Adrenal gland (tissue), 12 donors: Measurements from ENCODE around the gene ASXL1. TPM values are rescaled to one million over a fixed set of nuclear protein-coding genes. Genes with fewer than 3 reads are reported as not detected.

ENCODE experiments used
- DNase-seq, 7 donors: peaks; one replicate each; pipeline ENCODE4 v3.0.0-alpha.2; 2019 to 2020
- H3K27ac ChIP-seq, 5 donors: fragments of 200-600 bp; sonication (generic) in 4 of 5; 1 replicate in 3 of 5; 2 replicates in 2 of 5; pipeline versions ENCODE4 v1.5.1 to v1.8.0; 2016 to 2020; ENCODE audit warnings: mild to moderate bottlenecking in 1 of 5
- H3K27me3 ChIP-seq: fragments of 200-600 bp; 2 replicates; pipeline ENCODE4 v1.8.0; 2021
- H3K36me3 ChIP-seq, 2 donors: fragments of 200-600 bp; replicated peaks in 1 of 2; 1 replicate in 1 of 2; 2 replicates in 1 of 2; pipeline versions ENCODE4 v1.5.1 to v1.8.0; 2018 to 2022
- H3K4me1 ChIP-seq, 2 donors: fragments of 200-600 bp; replicated peaks in 1 of 2; 1 replicate in 1 of 2; 2 replicates in 1 of 2; pipeline versions ENCODE4 v1.5.1 to v1.8.0; 2018 to 2021
- H3K4me3 ChIP-seq, 4 donors: fragments of 200-600 bp; sonication (generic) in 3 of 4; one replicate each; pipeline ENCODE4 v1.5.1; 2016 to 2018
- H3K9me3 ChIP-seq, 3 donors: fragments of 200-600 bp; sonication (generic) in 1 of 3; replicated peaks in 1 of 3; 1 replicate in 2 of 3; 2 replicates in 1 of 3; pipeline versions ENCODE4 v1.5.1 to v1.8.0; 2016 to 2021
- CTCF ChIP-seq, 6 experiments: fragments of 450-650 bp in 4 of 6; fragments of 200-600 bp in 2 of 6; sonication (generic) in 1 of 6; IDR thresholded peaks; 1 replicate in 5 of 6; 2 replicates in 1 of 6; pipeline versions ENCODE4 v1.5.1 to v1.8.0; 2016 to 2021; ENCODE audit warnings: antibody characterized with exemption in 6 of 6, mild to moderate bottlenecking in 2 of 6, moderate library complexity in 1 of 6
- POLR2A ChIP-seq, 2 donors: fragments of 450-650 bp; IDR thresholded peaks; one replicate each; pipeline ENCODE4 v1.6.1; 2017; ENCODE audit warnings: antibody characterized with exemption in 2 of 2, mild to moderate bottlenecking in 2 of 2, moderate library complexity in 1 of 2
- WGBS, 4 donors: extraction: QIAGEN DNeasy Blood & Tissue Kit in 2 of 4; methylation state at CpG; one replicate each; pipeline versions ENCODE4 v1.1.5 to v1.1.7; 2013 to 2017; 5-methylcytosine and 5-hydroxymethylcytosine counted together
- intact Hi-C, 2 donors: fragments of 100-400 bp; cut with DNase I; formaldehyde crosslinking; loops; one replicate each; pipeline versions ENCODE4 v1.14.1 to v1.15.0; 2022 to 2023
- polyA plus RNA-seq, 3 donors: library from polyadenylated mRNA; stranded (reverse); fragments of 200-250 nt in 2 of 3; fragments of 350-450 nt in 1 of 3; fragmentation: Illumina TruSeq in 1 of 3; extraction: RNeasy Lipid Tissue Mini Kit (QIAGEN cat#74804) in 1 of 3; gene quantifications; one replicate each; pipeline ENCODE4 v1.2.3, GENCODE V29; 2013 to 2014
- total RNA-seq, 9 donors: library from RNA; depleted of rRNA in 4 of 9; stranded (reverse); fragments of >200 nt in 4 of 9; fragments of 120-200 nt in 1 of 9; fragmentation: NEBNext Ultra II Directional in 1 of 9; extraction: Animal tissue kit (Norgen Biotek cat#: 25700) in 1 of 9; gene quantifications; one replicate each; pipeline versions ENCODE4 v1.1.0 to v1.2.4, GENCODE V29; 2013 to 2023
- donor health status: healthy with polysubstance abuse.
- donor health status: Bipolar disorder and iron deficiency.
- donor health status: DM: yes; HTN: yes; CAD: no.
- donor health status: DM: no; HTN: no; CAD: no.
- donor health status: DM: no; HTN: no; CAD: no.
- donor health status: DM: yes; HTN: yes; CAD: no.

ASXL1 gene
- total and polyA plus RNA-seq, 12 donors = 19.9 to 77.7 (median 51.8) TPM

GRCh38 chr20:32461836-32462600 lies 103.9 kb downstream of the ASXL1 start:
- no peaks in the 10 kb centered on the region for H3K9me3 ChIP-seq
- peaks cover 0 to 7% of the 10 kb centered on the region in 2 donors for H3K36me3 ChIP-seq
- H3K4me3 ChIP-seq = no peak overlapping the region
- 91 to 100% (median 94%) methylated on average over 4 to 17 of the region's 17 CpGs for WGBS, 4 donors
- peaks cover 23 to 56% of the 10 kb centered on the region in 2 donors for H3K4me1 ChIP-seq
- intact Hi-C loops = no loop called here
- DNase-seq = no peak
- H3K27ac ChIP-seq = no peak overlapping the region
- TF ChIP-seq CTCF (IDR thresholded peaks at IDR 0.05) = no peak
- TF ChIP-seq POLR2A (IDR thresholded peaks at IDR 0.05) = no peak
- H3K27me3 ChIP-seq = no peaks in the 10 kb centered on the region

GRCh38 chr20:32462900-32463641 lies 104.9 kb downstream of the ASXL1 start:
- H3K27ac ChIP-seq = peak overlapping the region in 3 of 5 donors; percentile 32 to 72 (median 64)
- TF ChIP-seq CTCF (IDR thresholded peaks at IDR 0.05) = no peak
- TF ChIP-seq POLR2A (IDR thresholded peaks at IDR 0.05) = no peak
- H3K36me3 ChIP-seq = peaks cover 0 to 7% of the 10 kb centered on the region in 2 donors
- H3K4me1 ChIP-seq = peaks cover 20 to 50% of the 10 kb centered on the region in 2 donors
- no peaks in the 10 kb centered on the region for H3K27me3 ChIP-seq
- DNase-seq = peak in 4 of 7 donors; percentile 56 to 79 (median 74)
- intact Hi-C loops = no loop called here
- H3K4me3 ChIP-seq = no peak overlapping the region
- 59 to 68% (median 66%) methylated on average over 11 to 15 of the region's 15 CpGs for WGBS, 4 donors
- H3K9me3 ChIP-seq = no peaks in the 10 kb centered on the region

GRCh38 chr20:32463642-32464400 lies 105.7 kb downstream of the ASXL1 start:
- intact Hi-C loops = no loop called here
- TF ChIP-seq POLR2A (IDR thresholded peaks at IDR 0.05) = no peak
- TF ChIP-seq CTCF (IDR thresholded peaks at IDR 0.05) = no peak
- H3K9me3 ChIP-seq = no peaks in the 10 kb centered on the region
- H3K27ac ChIP-seq = peak overlapping the region in 2 of 5 donors; percentile 64 to 72
- H3K4me1 ChIP-seq = peaks cover 20 to 46% of the 10 kb centered on the region in 2 donors
- H3K36me3 ChIP-seq = peaks cover 0 to 7% of the 10 kb centered on the region in 2 donors
- H3K27me3 ChIP-seq = no peaks in the 10 kb centered on the region
- DNase-seq = peak in 2 of 7 donors; percentile 45 to 82
- no peak overlapping the region for H3K4me3 ChIP-seq
- WGBS, 4 donors = 66 to 77% (median 73%) methylated on average over 9 to 28 of the region's 28 CpGs
